HTERT RPE-1 (cell line): ENCODE results near the gene QARS1.

Experiments
- in situ Hi-C: fragments of 300-500 bp; cut with MboI; formaldehyde crosslinking; loops from 4 replicates; pipeline ENCODE4 v1.14.3; 2020; ENCODE audit warnings: low sequenced_read_pairs

The QARS1 gene

GRCh38 chr3:49120438-49121131 is 16.0 kb upstream of the QARS1 start, which contains the start of gene USP19:
Gene USP19, minus strand, starts transcription at chr3:49120823. Its CDS starts 1,678 bp downstream, at chr3:49119145.
- in situ Hi-C loops = no loop called here

- in situ Hi-C loops = no loop called here
These were observed 15.5 kb upstream of the QARS1 start for GRCh38 chr3:49120096-49120437.

GRCh38 chr3:49119439-49119838 is 14.9 kb upstream of the QARS1 start:
- in situ Hi-C loops = no loop called here

GRCh38 chr3:49119036-49119435 is 14.5 kb upstream of the QARS1 start:
- in situ Hi-C loops = no loop called here

- in situ Hi-C loops = no loop called here
These were observed 7.7 kb upstream of the QARS1 start for GRCh38 chr3:49112262-49112661.

- in situ Hi-C loops = no loop called here
These were observed 6.8 kb upstream of the QARS1 start for GRCh38 chr3:49111347-49111746.

GRCh38 chr3:49110780-49111179 is 6.2 kb upstream of the QARS1 start:
- in situ Hi-C loops = no loop called here

- in situ Hi-C loops = no loop called here
These were observed 3.8 kb upstream of the QARS1 start for GRCh38 chr3:49108346-49108745.

- in situ Hi-C loops = no loop called here
These were observed 518 bp downstream of the QARS1 start for GRCh38 chr3:49104052-49104426.

GRCh38 chr3:49100046-49100615 is 4.4 kb downstream of the QARS1 start:
- in situ Hi-C loops = no loop called here

GRCh38 chr3:49098910-49099630 is 5.5 kb downstream of the QARS1 start:
- in situ Hi-C loops = no loop called here

GRCh38 chr3:49098429-49098828 is 6.1 kb downstream of the QARS1 start:
- in situ Hi-C loops = no loop called here

- in situ Hi-C loops = no loop called here
These were observed 10.4 kb downstream of the QARS1 start, which contains the start of gene QRICH1 for GRCh38 chr3:49093853-49094767. Gene QRICH1, minus strand, starts transcription at chr3:49094071. Its CDS starts 17,054 bp downstream, at chr3:49077017.

GRCh38 chr3:49092938-49093852 is 11.4 kb downstream of the QARS1 start:
- in situ Hi-C loops = no loop called here

GRCh38 chr3:49081429-49081828 is 23.1 kb downstream of the QARS1 start:
- in situ Hi-C loops = no loop called here

GRCh38 chr3:49079270-49079669 is 25.3 kb downstream of the QARS1 start:
- in situ Hi-C loops = no loop called here

- in situ Hi-C loops = no loop called here
These were observed 27.9 kb downstream of the QARS1 start for GRCh38 chr3:49076646-49077045.

GRCh38 chr3:49076116-49076515 is 28.4 kb downstream of the QARS1 start:
- in situ Hi-C loops = no loop called here

- in situ Hi-C loops = no loop called here
These were observed 46.5 kb downstream of the QARS1 start for GRCh38 chr3:49058011-49058410.

GRCh38 chr3:49057268-49057667 is 47.3 kb downstream of the QARS1 start:
- in situ Hi-C loops = no loop called here
